HepG2 (cell line): Measurements from ENCODE around the gene GLRX2. TPM values are rescaled to one million over a fixed set of nuclear protein-coding genes. Genes with fewer than 3 reads are reported as not detected.

ENCODE experiments used
- CBFB ChIP-seq: sonication (generic); formaldehyde crosslinking; IDR thresholded peaks from 2 replicates; pipeline ENCODE4 v1.4.0; 2020; ENCODE audit warnings: missing genetic modification reagents
- GABPB1 ChIP-seq: IDR thresholded peaks from 2 replicates; pipeline ENCODE4 v1.6.1; 2016; ENCODE audit warnings: mild to moderate bottlenecking, missing genetic modification reagents, moderate library complexity, missing compliant biosample characterization
- HDAC2 ChIP-seq: sonication (generic); formaldehyde crosslinking; IDR thresholded peaks from 2 replicates; pipeline ENCODE4 v1.4.0; 2020; ENCODE audit warnings: missing genetic modification reagents
- JUNB ChIP-seq: sonication (generic); formaldehyde crosslinking; IDR thresholded peaks from 2 replicates; pipeline ENCODE4 v1.8.0; 2022; ENCODE audit warnings: missing genetic modification reagents, mild to moderate bottlenecking, borderline replicate concordance
- RXRB ChIP-seq: IDR thresholded peaks from 2 replicates; pipeline ENCODE4 v1.6.1; 2016; ENCODE audit warnings: borderline replicate concordance, missing genetic modification reagents, missing compliant biosample characterization
- SP140L ChIP-seq: sonication (generic); formaldehyde crosslinking; IDR thresholded peaks from 2 replicates; pipeline ENCODE4 v1.4.0; 2020; ENCODE audit warnings: missing genetic modification reagents, borderline replicate concordance
- ZFP36 ChIP-seq: fragments of 150-350 bp; IDR thresholded peaks from 2 replicates; pipeline ENCODE4 v1.6.1; 2018; ENCODE audit warnings: borderline replicate concordance, low read length, low read depth; ENCODE audit not compliant: partially characterized antibody
- ZNF430 ChIP-seq: sonication (generic); formaldehyde crosslinking; IDR thresholded peaks from 2 replicates; pipeline ENCODE4 v1.9.0; 2021; ENCODE audit warnings: mild to moderate bottlenecking, missing genetic modification reagents
- ZNF501 ChIP-seq: sonication (generic); formaldehyde crosslinking; IDR thresholded peaks from 2 replicates; pipeline ENCODE4 v1.5.1; 2020; ENCODE audit warnings: mild to moderate bottlenecking, moderate library complexity, missing genetic modification reagents
- ZNF510 ChIP-seq: sonication (generic); formaldehyde crosslinking; IDR thresholded peaks from 2 replicates; pipeline ENCODE4 v1.4.0; 2020; ENCODE audit warnings: low read depth, mild to moderate bottlenecking, missing genetic modification reagents
- ZNF564 ChIP-seq: sonication (generic); formaldehyde crosslinking; IDR thresholded peaks from 2 replicates; pipeline ENCODE4 v1.8.1; 2023; ENCODE audit warnings: mild to moderate bottlenecking, missing genetic modification reagents
- ZNF605 ChIP-seq: sonication (generic); formaldehyde crosslinking; IDR thresholded peaks from 2 replicates; pipeline ENCODE4 v1.8.0; 2022; ENCODE audit warnings: mild to moderate bottlenecking, missing genetic modification reagents
- ZNF670 ChIP-seq: sonication (generic); formaldehyde crosslinking; IDR thresholded peaks from 2 replicates; pipeline ENCODE4 v1.8.0; 2022; ENCODE audit warnings: mild to moderate bottlenecking, missing genetic modification reagents, borderline replicate concordance
- ZNF816 ChIP-seq: sonication (generic); formaldehyde crosslinking; IDR thresholded peaks from 2 replicates; pipeline ENCODE4 v1.8.0; 2022; ENCODE audit warnings: missing genetic modification reagents, mild to moderate bottlenecking, borderline replicate concordance
- ZNF891 ChIP-seq: sonication (generic); formaldehyde crosslinking; IDR thresholded peaks from 2 replicates; pipeline ENCODE4 v1.5.0; 2020; ENCODE audit warnings: mild to moderate bottlenecking, missing genetic modification reagents
- ZSCAN31 ChIP-seq: sonication (generic); formaldehyde crosslinking; IDR thresholded peaks from 2 replicates; pipeline ENCODE4 v1.5.0; 2020; ENCODE audit warnings: low read depth, mild to moderate bottlenecking, missing genetic modification reagents
- polyA plus RNA-seq, 8 experiments: library from polyadenylated mRNA; depleted of rRNA in 3 of 8; stranded (reverse) in 7 of 8; unstranded in 1 of 8; fragments of >200 nt; fragmentation: Illumina TruSeq in 4 of 8; extraction: Trizol in 4 of 8; gene quantifications; 2 replicates each; pipeline versions ENCODE4 v1.2.1 to v1.2.3, GENCODE V29; 2011 to 2016; ENCODE audit warnings: low read depth in 4 of 8, missing spikeins in 1 of 8, mixed read lengths in 1 of 8; ENCODE audit not compliant: insufficient read depth in 1 of 8
- total RNA-seq, 5 experiments: library from RNA; depleted of rRNA; stranded (reverse); fragments of >200 nt; fragmentation: Illumina TruSeq; extraction: Trizol; gene quantifications; 2 replicates each; pipeline ENCODE4 v1.2.3, GENCODE V29; 2016; ENCODE audit warnings: low read depth in 1 of 5
- TF ChIP-seq, protein P1 (sequence below): sonication (generic); formaldehyde crosslinking; IDR thresholded peaks from 2 replicates; pipeline ENCODE4 v1.4.0; 2020; ENCODE audit warnings: mild to moderate bottlenecking, missing genetic modification reagents
- TF ChIP-seq, protein P2 (sequence below): sonication (generic); formaldehyde crosslinking; IDR thresholded peaks from 2 replicates; pipeline ENCODE4 v1.4.0; 2020; ENCODE audit warnings: missing genetic modification reagents

Gene GLRX2
- total and polyA plus RNA-seq, 2 of the 13 experiments (the other 11 are each of a cell fraction or from before 2014, with no cell fraction given), result 11.9 to 39.0 TPM

DNA sequence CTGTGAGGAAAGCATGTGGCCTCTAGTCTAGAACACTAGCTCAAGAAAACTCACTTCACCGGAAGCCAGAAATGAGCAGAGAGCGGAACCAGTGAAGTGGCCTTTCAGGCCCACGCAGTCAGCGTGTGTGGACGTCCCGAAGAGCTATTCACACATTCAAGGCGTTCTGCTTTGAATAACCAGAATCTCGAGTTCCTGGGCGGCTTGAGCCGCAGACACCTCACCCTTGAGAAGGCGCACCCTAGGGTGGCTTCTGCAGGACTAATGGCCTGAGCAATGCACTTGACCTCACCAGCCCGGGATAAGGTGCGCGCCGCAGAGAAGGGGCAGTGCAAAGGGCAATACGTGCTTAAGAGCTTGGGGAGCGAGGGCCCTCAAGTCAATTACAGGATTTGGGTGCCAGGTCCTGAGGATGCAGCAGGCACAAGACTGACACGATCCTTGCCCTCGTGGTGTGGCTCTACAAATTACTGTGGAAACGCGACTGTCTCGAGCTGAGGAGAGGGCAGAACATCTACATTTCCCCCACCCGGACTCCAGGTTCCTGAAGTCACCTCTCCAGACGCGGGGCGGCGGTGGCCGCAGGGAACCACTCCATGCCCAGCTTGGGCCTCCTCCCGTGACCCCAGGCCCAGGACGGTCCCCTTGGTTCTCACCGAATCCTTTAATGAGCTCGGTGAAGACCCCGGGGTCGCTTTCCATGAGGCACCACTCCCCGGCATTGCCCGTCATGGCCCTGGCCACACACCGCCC, 46.5 kb downstream of the GLRX2 start (continued):
- TF ChIP-seq RXRB (no peak; the same call in 1 of the 2 replicates), CBFB (CRISPR knock-in tag) (no peak), ZNF670 (CRISPR knock-in tag) (no peak), ZNF564 (peak; percentile 57; the same call in 1 of the 2 replicates), ZFP36 (no peak), ZNF501 (no peak), GABPB1 (CRISPR knock-in tag) (peak; percentile 31; the same call in 1 of the 2 replicates), ZNF891 (CRISPR knock-in tag) (no peak), ZNF430 (no peak; the same call in 1 of the 2 replicates), HDAC2 (CRISPR knock-in tag) (no peak), ZNF816 (CRISPR knock-in tag) (no peak), JUNB (CRISPR knock-in tag) (no peak), ZNF605 (CRISPR knock-in tag) (no peak), SP140L (CRISPR knock-in tag) (no peak; the same call in 1 of the 2 replicates), ZSCAN31 (CRISPR knock-in tag) (peak; percentile 66; the same call in 1 of the 2 replicates), ZNF510 (CRISPR knock-in tag) (no peak)
- TF ChIP-seq, protein P1, sequence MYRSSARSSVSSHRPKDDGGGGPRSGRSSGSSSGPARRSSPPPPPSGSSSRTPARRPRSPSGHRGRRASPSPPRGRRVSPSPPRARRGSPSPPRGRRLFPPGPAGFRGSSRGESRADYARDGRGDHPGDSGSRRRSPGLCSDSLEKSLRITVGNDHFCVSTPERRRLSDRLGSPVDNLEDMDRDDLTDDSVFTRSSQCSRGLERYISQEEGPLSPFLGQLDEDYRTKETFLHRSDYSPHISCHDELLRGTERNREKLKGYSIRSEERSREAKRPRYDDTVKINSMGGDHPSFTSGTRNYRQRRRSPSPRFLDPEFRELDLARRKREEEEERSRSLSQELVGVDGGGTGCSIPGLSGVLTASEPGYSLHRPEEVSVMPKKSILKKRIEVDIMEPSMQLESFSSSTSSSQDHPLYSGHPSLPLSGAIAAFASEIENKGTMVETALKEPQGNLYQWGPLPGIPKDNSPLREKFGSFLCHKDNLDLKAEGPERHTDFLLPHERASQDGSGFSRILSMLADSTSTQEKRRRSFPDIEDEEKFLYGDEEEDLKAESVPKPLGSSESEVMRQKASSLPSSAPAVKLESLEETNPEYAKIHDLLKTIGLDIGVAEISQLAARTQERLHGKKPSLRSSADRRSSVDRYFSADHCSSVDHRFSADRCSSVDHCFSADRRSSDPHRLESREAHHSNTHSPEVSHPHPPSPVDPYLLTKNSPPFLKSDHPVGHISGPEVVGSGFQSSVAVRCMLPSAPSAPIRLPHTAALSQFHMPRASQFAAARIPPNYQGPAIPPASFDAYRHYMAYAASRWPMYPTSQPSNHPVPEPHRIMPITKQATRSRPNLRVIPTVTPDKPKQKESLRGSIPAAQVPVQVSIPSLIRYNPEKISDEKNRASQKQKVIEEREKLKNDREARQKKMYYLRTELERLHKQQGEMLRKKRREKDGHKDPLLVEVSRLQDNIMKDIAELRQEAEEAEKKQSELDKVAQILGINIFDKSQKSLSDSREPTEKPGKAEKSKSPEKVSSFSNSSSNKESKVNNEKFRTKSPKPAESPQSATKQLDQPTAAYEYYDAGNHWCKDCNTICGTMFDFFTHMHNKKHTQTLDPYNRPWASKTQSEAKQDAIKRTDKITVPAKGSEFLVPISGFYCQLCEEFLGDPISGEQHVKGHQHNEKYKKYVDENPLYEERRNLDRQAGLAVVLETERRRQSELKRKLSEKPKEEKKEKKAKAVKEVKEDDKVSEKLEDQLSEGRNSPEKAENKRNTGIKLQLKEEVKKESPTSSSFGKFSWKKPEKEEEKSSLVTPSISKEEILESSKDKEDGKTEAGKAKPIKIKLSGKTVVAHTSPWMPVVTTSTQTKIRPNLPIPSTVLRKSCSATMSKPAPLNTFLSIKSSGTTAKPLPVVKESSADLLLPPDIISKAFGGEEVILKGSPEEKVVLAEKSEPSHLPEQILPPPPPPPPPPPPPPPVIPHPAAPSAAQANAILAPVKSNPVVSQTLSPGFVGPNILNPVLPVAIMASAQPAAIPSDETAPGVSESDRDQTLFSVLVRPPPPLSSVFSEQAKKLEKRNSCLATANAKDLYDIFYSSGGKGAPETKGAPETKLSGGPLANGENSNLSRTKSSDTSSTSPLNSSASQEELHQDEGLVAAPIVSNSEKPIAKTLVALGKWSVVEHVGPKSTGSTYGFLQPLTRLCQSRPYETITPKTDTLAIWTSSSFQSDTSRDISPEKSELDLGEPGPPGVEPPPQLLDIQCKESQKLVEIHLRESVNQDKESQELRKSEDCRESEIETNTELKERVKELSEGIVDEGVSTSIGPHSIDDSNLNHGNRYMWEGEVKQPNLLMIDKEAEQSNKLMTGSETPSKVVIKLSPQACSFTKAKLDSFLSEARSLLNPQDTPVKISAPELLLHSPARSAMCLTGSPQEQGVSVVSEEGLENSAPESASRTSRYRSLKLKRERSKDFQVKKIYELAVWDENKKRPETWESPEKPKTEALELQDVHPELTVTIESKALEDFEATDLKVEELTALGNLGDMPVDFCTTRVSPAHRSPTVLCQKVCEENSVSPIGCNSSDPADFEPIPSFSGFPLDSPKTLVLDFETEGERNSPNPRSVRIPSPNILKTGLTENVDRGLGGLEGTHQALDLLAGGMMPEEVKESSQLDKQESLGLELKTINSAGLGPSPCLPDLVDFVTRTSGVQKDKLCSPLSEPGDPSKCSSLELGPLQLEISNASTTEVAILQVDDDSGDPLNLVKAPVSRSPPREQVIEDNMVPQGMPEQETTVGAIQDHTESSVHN, result no peak
- TF ChIP-seq, protein P2, sequence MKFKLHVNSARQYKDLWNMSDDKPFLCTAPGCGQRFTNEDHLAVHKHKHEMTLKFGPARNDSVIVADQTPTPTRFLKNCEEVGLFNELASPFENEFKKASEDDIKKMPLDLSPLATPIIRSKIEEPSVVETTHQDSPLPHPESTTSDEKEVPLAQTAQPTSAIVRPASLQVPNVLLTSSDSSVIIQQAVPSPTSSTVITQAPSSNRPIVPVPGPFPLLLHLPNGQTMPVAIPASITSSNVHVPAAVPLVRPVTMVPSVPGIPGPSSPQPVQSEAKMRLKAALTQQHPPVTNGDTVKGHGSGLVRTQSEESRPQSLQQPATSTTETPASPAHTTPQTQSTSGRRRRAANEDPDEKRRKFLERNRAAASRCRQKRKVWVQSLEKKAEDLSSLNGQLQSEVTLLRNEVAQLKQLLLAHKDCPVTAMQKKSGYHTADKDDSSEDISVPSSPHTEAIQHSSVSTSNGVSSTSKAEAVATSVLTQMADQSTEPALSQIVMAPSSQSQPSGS (CRISPR knock-in tag), result no peak
